ENCODE data around the gene DNAAF8.

- no peak for TF ChIP-seq EZH2 (IDR thresholded peaks at IDR 0.05; ENCODE audit: borderline replicate concordance, low read length)
- TF ChIP-seq, protein P1, sequence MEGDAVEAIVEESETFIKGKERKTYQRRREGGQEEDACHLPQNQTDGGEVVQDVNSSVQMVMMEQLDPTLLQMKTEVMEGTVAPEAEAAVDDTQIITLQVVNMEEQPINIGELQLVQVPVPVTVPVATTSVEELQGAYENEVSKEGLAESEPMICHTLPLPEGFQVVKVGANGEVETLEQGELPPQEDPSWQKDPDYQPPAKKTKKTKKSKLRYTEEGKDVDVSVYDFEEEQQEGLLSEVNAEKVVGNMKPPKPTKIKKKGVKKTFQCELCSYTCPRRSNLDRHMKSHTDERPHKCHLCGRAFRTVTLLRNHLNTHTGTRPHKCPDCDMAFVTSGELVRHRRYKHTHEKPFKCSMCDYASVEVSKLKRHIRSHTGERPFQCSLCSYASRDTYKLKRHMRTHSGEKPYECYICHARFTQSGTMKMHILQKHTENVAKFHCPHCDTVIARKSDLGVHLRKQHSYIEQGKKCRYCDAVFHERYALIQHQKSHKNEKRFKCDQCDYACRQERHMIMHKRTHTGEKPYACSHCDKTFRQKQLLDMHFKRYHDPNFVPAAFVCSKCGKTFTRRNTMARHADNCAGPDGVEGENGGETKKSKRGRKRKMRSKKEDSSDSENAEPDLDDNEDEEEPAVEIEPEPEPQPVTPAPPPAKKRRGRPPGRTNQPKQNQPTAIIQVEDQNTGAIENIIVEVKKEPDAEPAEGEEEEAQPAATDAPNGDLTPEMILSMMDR (conservative IDR thresholded peaks at IDR 0.05 in 1 of 2, IDR thresholded peaks at IDR 0.05 in 1 of 2; ENCODE audit: extremely low read depth in 1 of 2, insufficient read depth in 1 of 2, low read depth in 1 of 2, low read length in 2 of 2), result peak in 1 of 2 donors; percentile 19
These were observed 40.9 kb upstream of the DNAAF8 start, which contains the start of gene NUDT16L1 for GRCh38 chr16:4693296-4693955.
